HG02571 (cell line): ENCODE data around the gene TADA2B.
A peak's percentile ranks its signal among the peaks of the same experiment; 100 is the strongest.

Experiments
- ATAC-seq: cut with Tn5 transposase; IDR thresholded peaks from one replicate; pipeline ENCODE4 v1.9.1; 2021; ENCODE audit warnings: mild to moderate bottlenecking, moderate library complexity; ENCODE audit not compliant: unreplicated experiment

The TADA2B gene

GRCh38 chr4:7040765-7041164 is 2.4 kb upstream of the TADA2B start:
- ATAC-seq, result no peak

DNA sequence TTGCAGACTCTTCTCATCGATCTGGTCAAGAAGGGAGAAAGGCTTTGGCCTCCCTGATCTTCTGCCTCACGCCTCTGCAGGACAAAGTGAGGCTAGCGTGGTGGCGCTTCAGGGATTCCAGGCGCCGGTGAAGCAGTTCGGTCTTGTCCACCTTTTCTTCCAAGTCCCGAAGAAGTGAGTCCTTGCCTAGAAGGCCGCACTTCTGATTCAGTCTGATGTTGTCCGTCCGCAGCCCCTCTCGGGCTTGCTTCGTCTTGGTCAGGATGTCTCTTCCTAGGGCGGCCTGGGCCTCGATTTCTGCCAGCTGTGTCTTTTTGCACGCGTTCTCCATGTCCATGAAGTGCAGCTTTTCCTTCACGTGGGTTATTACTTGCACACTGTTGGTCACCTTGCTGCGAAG is 1.9 kb upstream of the TADA2B start:
- ATAC-seq, result no peak

DNA sequence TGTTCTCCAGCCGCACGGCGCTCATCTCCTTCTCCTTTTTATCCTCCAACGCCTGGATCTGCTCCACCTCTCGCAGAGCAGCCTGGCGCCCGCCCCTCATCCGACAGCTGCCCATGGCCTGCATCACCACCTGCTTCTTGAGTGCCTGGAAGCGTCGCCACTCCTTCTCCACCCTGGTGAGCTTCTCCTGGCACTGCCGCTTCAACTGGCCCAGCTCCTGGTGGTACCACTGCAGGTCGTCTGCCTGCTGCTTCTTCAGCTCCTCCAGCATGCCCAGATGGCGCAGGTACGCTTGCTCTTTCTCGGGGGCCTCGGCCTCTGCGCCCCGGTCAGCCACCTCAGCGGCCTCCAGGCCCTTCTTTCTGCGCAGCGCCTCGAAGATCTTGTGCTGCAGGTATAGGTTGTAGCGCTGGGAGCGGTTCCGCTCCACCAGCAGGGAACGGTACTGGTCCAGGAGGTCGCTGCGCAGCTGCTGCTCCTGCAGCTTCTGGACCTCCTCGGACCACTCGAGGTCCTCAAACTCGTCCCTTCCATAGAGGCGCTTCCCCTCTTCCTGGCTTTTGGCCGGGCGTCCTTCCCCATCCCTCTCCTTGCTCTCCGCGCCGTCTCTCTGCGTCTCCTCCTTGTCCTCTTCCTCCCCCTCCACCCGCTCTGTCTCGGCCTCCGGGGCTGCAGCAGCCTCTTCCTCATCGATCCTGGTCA is 1.2 kb upstream of the TADA2B start:
- no peak for ATAC-seq

DNA sequence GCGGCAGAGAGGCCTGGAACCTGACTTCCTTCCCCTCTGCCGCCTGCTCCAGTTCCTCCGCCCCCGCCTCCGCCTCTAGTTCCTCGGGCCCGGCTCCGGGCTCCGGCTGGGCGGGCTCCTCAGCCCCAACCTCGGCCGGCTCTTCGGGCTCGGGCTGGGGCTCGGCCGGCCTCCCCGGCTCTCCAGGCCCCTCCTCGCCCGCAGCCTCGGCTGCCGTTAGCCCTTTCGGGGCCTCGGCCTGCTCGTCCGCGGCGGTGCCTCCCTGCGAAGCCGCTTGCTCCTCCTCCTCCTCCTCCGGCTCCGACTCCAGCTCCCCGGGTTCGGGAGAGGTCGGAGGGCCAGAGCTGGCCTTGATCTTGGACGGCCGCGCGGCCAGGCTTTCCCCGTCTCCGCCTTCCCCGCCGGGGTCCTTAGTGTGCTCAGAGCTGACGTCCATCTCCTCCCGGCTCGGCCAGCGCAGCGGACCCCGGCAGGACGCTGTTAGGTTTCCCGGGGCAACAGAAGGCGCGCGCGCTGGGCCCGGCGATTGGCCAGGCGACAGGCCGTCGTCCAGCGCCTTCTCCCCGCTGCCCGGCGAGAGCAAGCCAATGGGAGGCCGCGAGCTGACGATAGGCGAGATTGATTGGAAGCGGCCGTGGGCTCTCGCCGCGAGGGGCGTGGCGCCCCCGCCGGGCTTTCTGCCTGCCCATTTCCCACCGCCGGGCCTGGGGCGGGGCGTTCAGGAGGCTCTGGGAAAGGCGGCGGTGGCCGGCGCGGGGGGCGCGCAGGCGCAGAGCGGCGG is 479 bp upstream of the TADA2B start:
- peak; percentile 80 for ATAC-seq

DNA sequence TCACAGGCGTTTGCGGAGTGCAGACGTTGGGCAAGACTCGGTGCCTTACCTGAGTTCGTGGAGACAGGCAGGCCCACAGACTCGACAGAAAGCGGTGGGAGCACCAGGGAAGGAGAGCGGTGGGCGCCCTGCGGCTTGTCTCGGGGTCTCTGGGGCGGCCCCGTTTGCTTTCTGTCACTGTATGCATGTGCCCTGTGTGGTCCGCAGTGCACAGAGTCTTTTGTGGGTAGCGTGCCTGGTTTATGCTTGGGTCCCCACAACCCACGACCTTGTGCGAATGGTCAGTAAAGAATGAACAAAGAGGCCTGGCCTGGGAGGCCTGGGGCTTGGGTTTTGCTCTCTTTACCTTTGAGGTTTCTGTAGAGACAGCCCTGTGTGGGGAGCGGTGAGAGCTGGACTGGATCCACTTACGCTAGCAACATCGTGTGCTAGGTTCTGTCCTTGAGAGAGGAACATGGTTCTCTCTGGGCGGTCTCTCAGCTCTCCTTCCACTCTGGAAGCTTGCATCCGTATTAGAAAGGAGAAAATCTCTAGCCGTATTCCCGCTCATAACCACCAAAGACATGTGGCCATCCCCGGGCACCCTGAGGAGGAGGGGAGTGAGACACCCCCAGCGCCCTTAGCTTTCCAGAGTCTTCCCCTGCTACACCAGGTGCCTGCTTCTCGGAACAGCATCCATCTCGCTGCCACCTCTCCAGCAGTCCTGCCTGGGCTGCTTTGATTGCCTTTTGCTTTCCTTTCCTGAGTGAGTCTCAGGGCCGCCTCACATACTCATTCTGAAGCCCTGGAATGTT is 1.2 kb downstream of the TADA2B start:
- ATAC-seq, result no peak

DNA sequence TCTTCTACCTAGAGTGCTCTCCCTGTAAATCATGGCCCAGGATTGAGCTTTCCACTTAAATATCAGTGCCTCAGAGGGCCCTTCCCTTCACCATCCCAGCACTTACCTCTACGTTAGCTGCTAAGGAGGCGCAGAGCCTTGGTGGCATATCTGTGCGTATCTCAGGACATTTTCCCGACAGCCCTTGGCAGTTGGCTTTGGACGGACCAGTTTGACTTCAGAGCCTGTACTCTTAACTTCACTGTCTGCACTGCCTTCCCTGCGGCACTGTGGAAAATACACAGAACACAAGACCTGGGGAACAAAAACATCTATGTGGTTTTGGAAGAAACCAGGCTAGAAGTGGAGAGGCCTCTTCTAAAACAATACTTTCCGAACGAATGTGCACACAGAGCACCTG is 2.4 kb downstream of the TADA2B start:
- no peak for ATAC-seq

DNA sequence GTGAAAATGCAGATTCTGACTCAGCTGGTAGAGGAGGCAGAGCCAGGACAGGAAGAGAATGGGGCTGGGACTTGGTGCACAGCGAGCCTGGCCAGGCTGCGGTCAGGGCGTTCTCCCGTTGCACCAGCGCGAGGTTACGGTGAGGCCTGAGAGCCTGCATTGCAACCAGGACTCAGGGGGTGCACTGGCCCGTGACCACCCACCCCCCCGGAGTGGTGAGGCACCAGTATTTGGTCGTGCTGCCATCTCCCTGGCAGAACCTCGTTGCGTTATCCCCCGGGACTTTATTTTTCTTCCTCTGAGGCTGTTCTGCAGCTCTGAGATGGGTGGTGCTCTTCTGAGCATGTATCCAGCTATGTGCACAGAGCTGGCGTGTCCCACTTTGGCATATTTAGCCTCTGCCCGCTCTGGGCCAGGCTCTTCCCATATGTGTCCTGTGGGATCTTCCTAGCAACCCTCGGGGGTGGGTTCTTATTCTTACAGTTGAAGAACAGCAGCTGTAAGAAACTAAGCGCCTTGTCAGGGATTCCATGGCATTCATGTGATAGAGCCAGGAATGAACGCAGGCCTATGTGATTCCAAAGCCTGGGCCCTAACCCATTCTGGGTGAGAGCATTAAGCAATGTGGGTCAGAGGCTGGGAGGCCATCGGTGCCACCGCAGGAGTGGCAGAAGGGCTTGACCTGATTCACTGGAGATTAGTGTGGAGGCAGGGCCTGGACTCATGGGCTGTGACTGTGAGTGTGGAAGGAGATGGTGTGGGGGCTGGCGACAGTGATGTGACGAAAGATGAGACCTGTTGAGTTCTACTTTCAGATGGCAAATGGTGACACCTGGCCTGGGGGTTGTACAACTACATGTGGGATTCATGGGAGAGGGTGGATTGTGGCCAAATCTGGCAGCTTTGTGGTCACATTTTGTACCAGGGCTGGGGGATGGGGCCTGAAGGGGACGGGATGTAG is 3.1 kb downstream of the TADA2B start:
- ATAC-seq, result no peak

DNA sequence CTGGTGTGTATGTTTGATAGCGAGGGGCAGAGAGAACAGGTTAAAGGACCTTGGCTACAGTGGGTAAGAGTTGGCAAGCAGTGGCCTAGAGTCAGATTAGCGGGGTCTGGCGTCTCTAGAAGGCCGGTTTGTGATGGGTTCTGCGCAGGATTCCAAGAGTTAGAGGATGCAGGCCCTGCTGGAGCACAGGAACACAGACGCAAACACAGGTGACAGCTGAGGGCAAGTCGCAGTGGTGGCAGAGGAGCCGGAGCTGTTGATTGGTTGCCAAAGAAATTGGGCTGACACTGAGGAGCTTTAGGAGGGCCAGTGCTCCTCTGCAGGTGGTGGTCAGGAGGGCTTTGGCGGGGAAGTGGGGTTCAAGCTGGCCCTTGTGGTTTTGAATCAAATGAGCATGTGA is 3.8 kb downstream of the TADA2B start:
- no peak for ATAC-seq

DNA sequence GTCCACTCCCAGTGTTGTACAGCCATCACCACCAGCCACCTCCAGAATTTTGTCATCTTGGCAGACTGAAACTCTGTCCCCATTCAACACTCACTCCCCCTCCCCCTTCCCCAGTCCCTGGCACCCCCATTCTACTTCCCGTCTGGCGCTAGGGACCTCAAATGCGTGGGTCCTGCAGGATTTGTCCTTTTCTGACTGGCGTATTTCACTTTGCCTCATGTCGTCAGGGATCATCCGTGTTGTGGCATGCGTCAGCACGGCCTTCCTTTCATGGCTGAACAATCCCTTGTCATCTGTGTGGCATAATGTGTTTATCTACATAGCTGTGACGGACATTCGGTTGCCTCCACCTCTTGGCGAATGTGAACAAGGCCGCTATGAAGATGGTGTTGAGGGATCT is 5.5 kb downstream of the TADA2B start:
- ATAC-seq, result no peak

DNA sequence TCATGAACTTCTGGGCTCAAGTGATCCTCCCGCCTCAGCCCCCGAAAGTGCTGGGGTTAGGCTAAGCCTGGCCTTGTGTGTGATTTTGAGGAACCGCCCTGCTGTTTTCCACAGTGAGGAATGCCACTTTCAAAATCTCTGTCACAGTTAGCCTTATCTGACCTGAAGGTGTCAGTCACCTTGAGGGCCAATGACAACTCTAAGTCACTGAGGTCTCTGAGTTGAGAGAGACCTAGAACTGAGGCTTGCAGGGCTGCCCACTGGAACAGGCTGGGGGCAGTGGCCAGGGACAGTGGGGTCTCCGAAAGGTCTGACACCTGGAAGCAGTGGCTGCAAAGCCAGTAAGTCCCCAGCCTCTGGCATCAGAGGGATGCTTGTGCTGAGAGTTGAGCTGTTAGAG is 6.1 kb downstream of the TADA2B start:
- ATAC-seq, result no peak

DNA sequence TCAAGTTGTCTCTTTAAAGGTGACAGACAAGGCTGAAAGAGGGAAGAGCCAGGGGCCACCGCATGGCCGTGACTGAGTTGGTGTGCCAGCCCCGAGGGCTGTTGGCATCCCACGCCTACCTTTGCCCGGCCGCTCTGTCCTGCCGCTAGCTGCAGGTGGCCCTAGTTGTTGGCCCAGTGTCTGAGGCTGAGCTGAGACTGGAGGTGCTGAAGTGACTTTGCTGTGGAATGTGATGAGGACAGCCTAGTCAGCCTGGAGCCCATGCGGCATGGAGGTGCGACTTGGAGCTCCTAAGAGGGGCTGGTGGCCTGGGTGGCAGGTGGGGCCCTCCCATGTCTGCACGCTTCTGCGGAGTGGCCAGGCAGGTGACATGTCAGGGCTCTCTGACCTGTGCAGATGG is 6.6 kb downstream of the TADA2B start:
- ATAC-seq, result no peak

GRCh38 chr4:7050481-7051143 is 7.4 kb downstream of the TADA2B start:
- ATAC-seq, result no peak

- no peak for ATAC-seq
Measured at GRCh38 chr4:7051144-7051495, 7.9 kb downstream of the TADA2B start.

GRCh38 chr4:7051905-7052304 is 8.7 kb downstream of the TADA2B start:
- no peak for ATAC-seq

GRCh38 chr4:7052313-7052712 is 9.1 kb downstream of the TADA2B start:
- no peak for ATAC-seq

DNA sequence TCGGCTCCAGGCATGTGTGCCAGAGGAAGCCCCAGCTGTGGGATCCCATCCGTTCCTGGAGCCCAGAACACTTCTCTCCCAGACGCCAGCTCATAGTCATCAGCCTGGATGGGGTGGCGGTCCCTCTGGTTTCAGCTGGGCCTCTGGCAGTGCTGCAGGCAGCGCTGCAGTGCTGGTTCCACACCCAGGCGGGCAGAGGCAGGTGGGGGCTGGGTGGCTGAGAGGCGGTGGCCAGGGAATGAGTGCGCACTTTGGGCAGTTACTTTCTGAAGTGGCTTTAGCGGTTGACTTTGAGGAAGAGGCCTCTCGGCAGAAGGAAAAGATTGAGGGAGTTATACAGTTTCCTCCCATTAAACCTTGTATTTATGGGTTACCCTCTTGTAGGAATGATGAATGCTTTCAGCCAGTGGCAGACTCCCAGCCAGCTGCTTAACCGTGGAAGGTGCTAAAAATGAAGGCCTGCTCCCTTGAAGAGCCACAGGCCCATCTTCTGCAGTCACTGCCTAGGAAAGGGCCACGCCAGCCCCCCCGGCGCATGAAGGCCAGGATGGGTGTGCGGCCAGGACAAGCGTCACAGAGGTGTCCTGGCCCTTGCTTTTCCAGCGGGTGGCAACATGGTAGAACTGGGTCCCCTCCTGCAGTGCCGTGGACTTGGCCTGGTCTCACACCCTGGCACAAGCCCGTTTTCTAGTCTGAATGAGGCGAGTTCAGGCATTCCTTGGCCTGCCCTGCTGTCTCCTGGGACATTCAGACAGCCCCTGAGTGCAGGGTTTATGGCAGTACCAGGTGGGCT is 9.9 kb downstream of the TADA2B start:
- ATAC-seq, result no peak

- no peak for ATAC-seq
Measured at GRCh38 chr4:7054106-7054880, 11.1 kb downstream of the TADA2B start.

GRCh38 chr4:7055111-7055989 is 12.2 kb downstream of the TADA2B start:
- ATAC-seq, result no peak
